ENCODE results near the gene LPIN1.

GRCh38 chr2:11711751-11712150, 34.7 kb upstream of the LPIN1 start:
- no peak for TF ChIP-seq CTCF (IDR thresholded peaks at IDR 0.05)
- TF ChIP-seq POLR2A (IDR thresholded peaks at IDR 0.05) = no peak
